Spleen (tissue), 7 donors: ENCODE measurements around the gene GSG1L2.

Source experiments
- POLR2A ChIP-seq, 3 donors: fragments of 450-650 bp; IDR thresholded peaks; one replicate each; pipeline ENCODE4 v1.5.1; 2017; ENCODE audit warnings: antibody characterized with exemption in 3 of 3, mild to moderate bottlenecking in 1 of 3
- TF ChIP-seq, protein P1 (sequence below), 11 experiments: fragments of 200-600 bp in 7 of 11; fragments of 450-650 bp in 4 of 11; sonication (generic) in 4 of 11; IDR thresholded peaks in 8 of 11; conservative IDR thresholded peaks in 3 of 11; 1 replicate in 7 of 11; 2 replicates in 4 of 11; pipeline versions ENCODE4 v1.4.0 to v1.8.0; 2016 to 2021; ENCODE audit warnings: antibody characterized with exemption in 11 of 11, inconsistent platforms in 4 of 11, mild to moderate bottlenecking in 1 of 11
- donor health status: DM: no; HTN: no; CAD: no; lungs with moderate emphysema.
- donor health status: DM: no; HTN: no; CAD: no.
- donor health status: DM: no; HTN: no; CAD: no.

DNA sequence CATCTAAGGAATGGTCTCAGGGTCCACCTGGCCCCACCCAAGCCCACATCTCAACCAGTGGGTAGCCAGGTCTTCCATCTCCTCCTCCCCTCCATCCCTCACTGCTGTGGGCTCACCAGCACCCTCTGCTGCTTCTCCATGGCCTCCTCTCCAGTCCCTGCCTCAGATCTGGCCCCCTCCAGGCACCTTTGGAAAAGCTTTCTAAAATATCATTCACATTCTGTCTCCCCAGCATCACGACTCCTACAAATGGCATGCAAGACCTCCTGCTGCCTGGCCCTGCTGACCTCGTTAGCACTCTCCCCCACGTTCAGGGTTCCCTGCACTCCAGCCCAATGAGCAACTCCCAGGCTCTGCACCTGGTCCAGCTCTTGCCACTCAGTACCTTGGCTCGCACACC is 17.6 kb upstream of the GSG1L2 start:
- TF ChIP-seq POLR2A (IDR thresholded peaks at IDR 0.05) = no peak
- TF ChIP-seq, protein P1, sequence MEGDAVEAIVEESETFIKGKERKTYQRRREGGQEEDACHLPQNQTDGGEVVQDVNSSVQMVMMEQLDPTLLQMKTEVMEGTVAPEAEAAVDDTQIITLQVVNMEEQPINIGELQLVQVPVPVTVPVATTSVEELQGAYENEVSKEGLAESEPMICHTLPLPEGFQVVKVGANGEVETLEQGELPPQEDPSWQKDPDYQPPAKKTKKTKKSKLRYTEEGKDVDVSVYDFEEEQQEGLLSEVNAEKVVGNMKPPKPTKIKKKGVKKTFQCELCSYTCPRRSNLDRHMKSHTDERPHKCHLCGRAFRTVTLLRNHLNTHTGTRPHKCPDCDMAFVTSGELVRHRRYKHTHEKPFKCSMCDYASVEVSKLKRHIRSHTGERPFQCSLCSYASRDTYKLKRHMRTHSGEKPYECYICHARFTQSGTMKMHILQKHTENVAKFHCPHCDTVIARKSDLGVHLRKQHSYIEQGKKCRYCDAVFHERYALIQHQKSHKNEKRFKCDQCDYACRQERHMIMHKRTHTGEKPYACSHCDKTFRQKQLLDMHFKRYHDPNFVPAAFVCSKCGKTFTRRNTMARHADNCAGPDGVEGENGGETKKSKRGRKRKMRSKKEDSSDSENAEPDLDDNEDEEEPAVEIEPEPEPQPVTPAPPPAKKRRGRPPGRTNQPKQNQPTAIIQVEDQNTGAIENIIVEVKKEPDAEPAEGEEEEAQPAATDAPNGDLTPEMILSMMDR (IDR thresholded peaks at IDR 0.05 in 8 of 11, conservative IDR thresholded peaks at IDR 0.05 in 3 of 11) = no peak
